SKM-1 treated with dmso at 0.1 percent for 144 hours (cell line): ENCODE results near the gene RAB7B.

Experiments
- DNase-seq: peaks from one replicate; lab custom pipeline; 2025; ENCODE audit not compliant: unreplicated experiment; lab: John Stamatoyannopoulos, UW

Gene RAB7B

DNA sequence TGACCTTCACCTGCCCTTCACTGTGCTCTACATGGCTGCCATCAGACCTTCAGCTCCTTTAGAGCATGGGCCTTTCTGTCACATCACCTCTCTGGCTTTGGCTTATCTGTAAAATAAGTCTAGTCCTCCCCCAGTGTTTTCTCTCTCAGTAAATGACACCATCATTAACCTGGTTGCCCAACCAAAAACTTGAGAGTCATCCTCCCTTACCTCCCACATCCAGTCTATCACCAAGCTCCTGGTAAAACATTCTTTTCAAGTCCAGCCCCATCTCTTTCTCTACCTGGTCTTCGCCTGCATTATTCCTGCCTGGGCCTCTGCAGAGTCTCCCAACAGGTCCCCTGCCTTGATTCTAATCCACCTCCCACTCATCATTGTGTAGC, 73.0 kb downstream of the RAB7B start:
- no peak for DNase-seq

DNA sequence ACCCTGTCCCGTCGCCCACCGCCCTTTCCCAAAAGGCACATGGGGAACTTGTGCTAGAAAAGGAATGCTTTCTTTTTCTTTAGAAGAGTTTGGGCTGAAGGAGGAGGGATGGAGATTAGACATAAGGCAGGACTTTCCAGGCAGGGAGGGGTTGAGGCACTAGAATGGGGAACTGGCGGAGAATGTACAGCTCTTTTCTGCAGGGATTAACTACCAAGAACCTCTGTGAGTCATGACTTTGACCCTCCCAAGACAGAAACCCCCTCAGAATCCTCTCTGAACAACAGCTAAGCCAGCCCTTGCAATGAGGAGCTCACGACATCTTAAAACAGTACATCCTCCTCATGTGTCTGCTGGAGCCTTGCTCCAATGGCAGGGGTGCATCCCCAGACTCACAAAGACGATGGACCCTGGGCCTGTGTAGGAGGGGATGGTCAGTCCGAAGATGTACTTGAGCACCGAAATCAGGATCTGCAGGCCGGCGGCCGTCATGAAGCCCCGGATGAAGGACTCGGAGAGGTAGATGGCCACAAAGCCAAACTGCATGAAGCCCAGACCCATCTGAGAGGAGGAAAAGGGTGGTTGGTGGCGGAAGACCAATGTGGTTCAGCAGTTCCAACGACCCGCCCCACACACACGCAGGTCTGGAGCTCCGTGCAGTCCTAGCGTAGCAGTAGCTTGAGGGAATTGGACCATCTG, 73.5 kb downstream of the RAB7B start:
- no peak for DNase-seq

DNA sequence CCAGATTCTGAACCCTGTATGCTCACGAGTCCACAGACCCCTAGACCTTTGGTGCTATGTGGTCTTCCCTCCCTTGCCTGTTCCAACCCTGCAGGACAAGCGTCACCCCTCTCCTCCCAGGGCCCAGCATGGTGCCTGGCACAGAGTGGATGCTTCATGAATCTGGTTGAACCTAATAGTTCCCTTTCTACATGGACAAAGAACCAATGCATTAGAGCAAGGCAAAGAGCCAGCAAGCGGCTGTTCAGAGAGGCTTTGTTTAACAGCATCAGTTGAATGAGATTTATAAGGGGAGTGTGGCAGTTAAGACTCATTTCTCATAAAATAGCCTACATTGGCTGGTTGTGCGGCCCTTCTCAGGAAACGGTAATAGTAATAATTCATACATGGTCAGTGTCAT, 74.9 kb downstream of the RAB7B start:
- no peak for DNase-seq

DNA sequence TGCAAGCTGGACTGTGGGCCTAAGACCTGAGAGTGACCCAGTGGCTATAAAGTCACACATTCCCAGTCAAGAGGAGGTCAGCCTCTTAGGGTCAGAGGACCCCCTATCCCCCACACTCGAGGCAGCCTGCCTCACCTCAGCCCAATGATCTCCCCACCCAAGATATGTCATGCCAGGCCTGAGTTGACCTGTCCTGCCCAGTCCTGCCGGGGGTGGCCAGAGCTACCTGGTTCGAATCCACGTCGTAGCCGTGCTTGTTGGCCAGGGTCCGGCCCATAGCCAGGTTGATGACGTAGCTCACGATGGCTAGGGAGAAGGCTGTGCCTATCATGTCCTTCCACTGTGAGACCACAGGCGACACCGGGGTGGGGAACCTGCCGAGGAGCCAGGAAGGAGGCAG, 75.5 kb downstream of the RAB7B start:
- no peak for DNase-seq

DNA sequence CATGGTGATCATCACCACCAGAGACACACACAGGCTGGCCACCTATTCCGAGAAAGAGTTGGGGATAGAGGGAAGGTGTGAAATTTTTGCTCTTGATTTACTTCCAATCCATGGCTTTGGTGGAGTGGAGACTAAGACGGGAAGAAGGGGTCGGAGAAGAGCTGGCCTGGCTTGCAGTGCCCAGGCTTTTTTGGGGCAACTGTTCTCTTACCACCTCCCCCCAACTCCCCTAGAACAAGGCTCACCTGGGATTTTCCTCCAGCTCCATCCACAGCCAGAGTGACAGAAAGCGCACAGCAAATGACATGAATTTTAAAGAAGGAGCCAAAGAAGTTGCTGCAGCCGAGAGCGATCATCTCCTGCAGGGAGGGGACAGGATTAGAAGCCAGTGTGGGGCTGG, 75.9 kb downstream of the RAB7B start:
- DNase-seq = no peak
